ENCODE measurements around the gene SPECC1. TPM values are rescaled to one million over a fixed set of nuclear protein-coding genes. Genes with fewer than 3 reads are reported as not detected.

The SPECC1 gene
- total and polyA plus RNA-seq, 10 of the 15 experiments (the other 5 are each of a cell fraction or from before 2014, with no cell fraction given): 6.4 to 40.6 (median 23.9) TPM

GRCh38 chr17:20216853-20217252 is 207.7 kb downstream of the SPECC1 start:
- in situ Hi-C loops (cut with MboI) (loop anchor here (5.0 kb wide), 1 partner anchor 230 kb away; no protein-coding TSS in a partner anchor), intact Hi-C loops (cut with micrococcal nuclease; ENCODE audit: unreplicated experiment) (no loop called here)
- Histone ChIP-seq H3K4me1 (ENCODE audit: control insufficient read depth, insufficient read depth, low read length) (peaks cover 3% of the 10 kb centered on the region; the same call in 1 of the 2 replicates), H3K79me2 (ENCODE audit: control insufficient read depth, insufficient read depth, low read length) (no peaks in the 10 kb centered on the region), H3K9ac (ENCODE audit: control insufficient read depth, insufficient read depth, low read length) (no peak overlapping the region), H3K27ac (ENCODE audit: control insufficient read depth, insufficient read depth) (no peak overlapping the region), H2AFZ (ENCODE audit: control insufficient read depth, low read depth, low read length) (no peak overlapping the region), H3K27me3 (replicated peaks in 1 of 2; ENCODE audit: control insufficient read depth in 2 of 2, insufficient read depth in 2 of 2, low read length in 1 of 2) (no peaks in the 10 kb centered on the region), H3K4me2 (ENCODE audit: control insufficient read depth, insufficient read depth) (no peak overlapping the region), H4K20me1 (ENCODE audit: control insufficient read depth, insufficient read depth) (no peaks in the 10 kb centered on the region), H3K4me3 (no peak overlapping the region), H3K9me3 (replicated peaks; ENCODE audit: control insufficient read depth, insufficient read depth, low read length) (no peaks in the 10 kb centered on the region), H3K36me3 (ENCODE audit: control insufficient read depth in 2 of 2, insufficient read depth in 2 of 2, low read length in 1 of 2) (no peaks in the 10 kb centered on the region)
- DNase-seq (ENCODE audit: low read depth, low spot score) (no peak), ATAC-seq (no peak), FAIRE-seq (no peak)
- BruUV-seq (replicated peaks): no TSS peak
- POLR2A ChIA-PET: no interaction called here
- 58% methylated on average over 3 of the region's 3 CpGs for WGBS (ENCODE audit: insufficient coverage, insufficient replicate concordance, low lambda C conversion rate, missing lambda C conversion rate)
- CTCF ChIA-PET: interaction anchor here (1.7 to 2.8 kb wide), 2 partner anchors 9 to 10 kb away, joined by 5 to 12 read pairs; no protein-coding TSS in a partner anchor
- RAD21 ChIA-PET (ENCODE audit: unreplicated experiment): no interaction called here
- TF ChIP-seq RCOR1 (conservative IDR thresholded peaks at IDR 0.05; ENCODE audit: low read depth, low read length): no peak
- TF ChIP-seq FOXM1 (IDR thresholded peaks at IDR 0.05; ENCODE audit: low read depth, low read length): no peak
- no peak for TF ChIP-seq ZNF24 (IDR thresholded peaks at IDR 0.05)
- SMC1A ChIA-PET (ENCODE audit: uncharacterized antibody, unreplicated experiment): interaction anchor here (1.6 kb wide), 1 partner anchor 12 kb away, joined by 5 read pairs; no protein-coding TSS in a partner anchor

GRCh38 chr17:20217677-20218076 is 208.5 kb downstream of the SPECC1 start:
- no peaks in the 10 kb centered on the region for H3K27me3 ChIP-seq (replicated peaks in 1 of 2; ENCODE audit: control insufficient read depth in 2 of 2, insufficient read depth in 2 of 2, low read length in 1 of 2)
- ChIA-PET CTCF (interaction anchor here (1.7 kb wide), 1 partner anchor 10 kb away, joined by 5 read pairs; no protein-coding TSS in a partner anchor), RAD21 (ENCODE audit: unreplicated experiment) (no interaction called here), SMC1A (ENCODE audit: uncharacterized antibody, unreplicated experiment) (interaction anchor here (1.0 to 1.6 kb wide), 2 partner anchors 11 to 13 kb away, joined by 3 to 5 read pairs; no protein-coding TSS in a partner anchor), POLR2A (no interaction called here)
- H3K9me3 ChIP-seq (replicated peaks; ENCODE audit: control insufficient read depth, insufficient read depth, low read length): no peaks in the 10 kb centered on the region
- H3K9ac ChIP-seq (ENCODE audit: control insufficient read depth, insufficient read depth, low read length): no peak overlapping the region
- H4K20me1 ChIP-seq (ENCODE audit: control insufficient read depth, insufficient read depth): no peaks in the 10 kb centered on the region
- peaks cover 3% of the 10 kb centered on the region; the same call in 1 of the 2 replicates for H3K4me1 ChIP-seq (ENCODE audit: control insufficient read depth, insufficient read depth, low read length)
- ATAC-seq (no peak), DNase-seq (ENCODE audit: low read depth, low spot score) (no peak), FAIRE-seq (no peak)
- in situ Hi-C loops (cut with MboI) (loop anchor here (5.0 kb wide), 1 partner anchor 230 kb away; no protein-coding TSS in a partner anchor), intact Hi-C loops (cut with micrococcal nuclease; ENCODE audit: unreplicated experiment) (no loop called here)
- no peaks in the 10 kb centered on the region for H3K79me2 ChIP-seq (ENCODE audit: control insufficient read depth, insufficient read depth, low read length)
- H3K4me2 ChIP-seq (ENCODE audit: control insufficient read depth, insufficient read depth): no peak overlapping the region
- H3K27ac ChIP-seq (ENCODE audit: control insufficient read depth, insufficient read depth): no peak overlapping the region
- TF ChIP-seq SIN3A (IDR thresholded peaks at IDR 0.05; ENCODE audit: low read depth, low read length): no peak
- no peak for TF ChIP-seq ELK1 (IDR thresholded peaks at IDR 0.05; ENCODE audit: low read depth, low read length)
- TF ChIP-seq NBN (IDR thresholded peaks at IDR 0.05): no peak
- TF ChIP-seq ASH2L (IDR thresholded peaks at IDR 0.05; ENCODE audit: borderline replicate concordance, low read depth): no peak
- no peak for TF ChIP-seq USF2 (IDR thresholded peaks at IDR 0.05; ENCODE audit: borderline replicate concordance, low read depth, low read length)
- TF ChIP-seq ZSCAN29 (IDR thresholded peaks at IDR 0.05): no peak
- no peak for TF ChIP-seq ZBED1 (IDR thresholded peaks at IDR 0.05; ENCODE audit: borderline replicate concordance)
- no peak for TF ChIP-seq MEF2B (IDR thresholded peaks at IDR 0.05; ENCODE audit: partially characterized antibody, poor library complexity, severe bottlenecking)
- no peak for TF ChIP-seq MYB (IDR thresholded peaks at IDR 0.05; ENCODE audit: borderline replicate concordance, low read depth, low read length)
- no peak for TF ChIP-seq TARDBP (IDR thresholded peaks at IDR 0.05; ENCODE audit: borderline replicate concordance)
- TF ChIP-seq ZNF622 (IDR thresholded peaks at IDR 0.05): no peak
- no peak for TF ChIP-seq BHLHE40 (IDR thresholded peaks at IDR 0.05; ENCODE audit: borderline replicate concordance in 1 of 2, low read depth in 2 of 2, low read length in 1 of 2)
- TF ChIP-seq POLR2AphosphoS5 (IDR thresholded peaks at IDR 0.05; ENCODE audit: low read length): no peak
- no peak for TF ChIP-seq POLR2A (IDR thresholded peaks at IDR 0.05; ENCODE audit: low read depth, low read length)
- no peak for TF ChIP-seq KLF5 (IDR thresholded peaks at IDR 0.05; ENCODE audit: partially characterized antibody)
- H2AFZ ChIP-seq (ENCODE audit: control insufficient read depth, low read depth, low read length): no peak overlapping the region
- no peak overlapping the region for H3K4me3 ChIP-seq
- no peaks in the 10 kb centered on the region for H3K36me3 ChIP-seq (ENCODE audit: control insufficient read depth in 2 of 2, insufficient read depth in 2 of 2, low read length in 1 of 2)
- WGBS (ENCODE audit: insufficient coverage, insufficient replicate concordance, low lambda C conversion rate, missing lambda C conversion rate): 94% methylated on average over 4 of the region's 4 CpGs
- no TSS peak for BruUV-seq (replicated peaks)
